Colon (tissue), 2 donors: ENCODE data around the gene SCAND1.
"Not testable (repeated sequence)": the region's sequence is repeated elsewhere in the genome, so short reads cannot be mapped to it uniquely, and the experiment has no call there.

Experiments
- FAIRE-seq: peaks from 2 replicates; lab custom pipeline; 2012; peaks lifted over from hg19 to GRCh38; lab: Jason Lieb, UNC
- donor health status: control.
- donor health status: control.

The SCAND1 gene

DNA sequence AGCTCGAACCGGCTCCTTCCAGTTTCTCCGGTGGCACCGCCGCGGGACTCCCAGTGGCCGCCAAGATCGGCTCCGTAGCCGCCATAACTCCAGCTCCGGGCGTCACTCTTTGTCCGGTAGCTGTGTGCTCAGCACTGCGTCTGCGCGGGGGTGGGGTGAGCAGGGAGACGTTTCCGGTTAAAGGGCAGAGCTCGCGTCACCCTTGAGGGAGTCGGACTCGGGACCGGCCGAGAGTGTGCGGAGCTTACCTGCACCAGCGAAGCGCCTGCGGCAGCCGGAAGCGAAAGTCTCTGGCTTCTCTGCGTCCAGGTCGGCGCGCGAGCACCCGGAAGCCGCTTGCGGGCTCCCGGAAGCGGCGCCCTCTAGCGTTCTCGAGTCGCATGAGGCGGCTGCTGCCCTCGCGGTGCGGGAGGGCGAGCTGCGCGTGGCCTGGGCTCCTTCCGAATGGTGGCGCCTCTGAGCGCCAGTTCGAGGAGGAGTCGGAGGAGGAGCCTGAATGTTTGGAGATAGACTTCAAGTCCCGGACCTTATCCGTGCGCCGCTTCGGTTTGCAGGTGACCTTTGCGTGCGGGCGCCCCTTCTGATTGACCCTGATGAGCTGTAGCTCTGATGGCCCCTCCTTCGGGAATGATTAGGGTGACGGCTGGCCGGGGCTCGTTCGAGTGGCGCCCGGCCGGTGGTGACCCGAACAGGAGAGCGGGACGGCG is at the start of gene SCAND1:
SCAND1 (minus strand) TSS at position 303 of the 707 bp plus-strand sequence; CDS start at position 85, 218 bp downstream.
- no peak for FAIRE-seq

DNA sequence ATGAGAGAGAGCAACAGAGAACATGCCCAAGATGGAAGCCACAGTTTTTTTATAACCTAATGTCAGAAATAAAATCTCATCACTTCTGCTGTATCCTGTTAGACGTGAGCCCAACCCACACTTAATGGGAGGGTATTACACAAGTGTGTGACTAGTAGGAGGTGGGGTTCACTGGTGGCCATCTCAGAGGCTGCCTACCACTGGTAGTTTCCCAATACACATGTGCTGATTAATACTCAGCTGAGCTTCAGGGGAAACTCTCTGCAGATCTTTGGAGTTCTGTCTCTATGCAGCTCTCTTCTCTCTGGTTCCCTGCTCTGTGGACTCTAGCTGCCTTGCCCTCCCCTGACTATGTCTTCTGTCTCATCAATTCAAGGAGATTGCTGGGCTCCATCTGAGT is 49.7 kb upstream of the SCAND1 start:
- no peak for FAIRE-seq

DNA sequence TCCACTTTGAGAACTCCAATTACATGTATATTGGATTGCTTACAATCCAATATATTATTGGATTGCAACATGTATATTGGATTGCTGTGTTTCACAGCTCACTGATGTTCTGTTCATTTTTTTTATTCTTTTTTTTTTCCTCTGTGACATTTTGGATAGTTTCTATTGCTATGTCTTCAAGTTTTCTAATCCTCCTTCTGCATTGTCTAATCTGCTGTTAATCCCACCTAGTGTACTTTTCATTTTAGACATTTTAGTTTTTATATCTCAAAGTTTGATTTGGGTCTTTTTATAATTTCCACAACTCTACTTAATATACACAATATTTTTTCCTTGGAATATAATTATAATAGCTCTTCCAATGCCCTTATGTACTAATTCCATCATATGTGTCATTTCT is 48.6 kb upstream of the SCAND1 start:
- no peak for FAIRE-seq

DNA sequence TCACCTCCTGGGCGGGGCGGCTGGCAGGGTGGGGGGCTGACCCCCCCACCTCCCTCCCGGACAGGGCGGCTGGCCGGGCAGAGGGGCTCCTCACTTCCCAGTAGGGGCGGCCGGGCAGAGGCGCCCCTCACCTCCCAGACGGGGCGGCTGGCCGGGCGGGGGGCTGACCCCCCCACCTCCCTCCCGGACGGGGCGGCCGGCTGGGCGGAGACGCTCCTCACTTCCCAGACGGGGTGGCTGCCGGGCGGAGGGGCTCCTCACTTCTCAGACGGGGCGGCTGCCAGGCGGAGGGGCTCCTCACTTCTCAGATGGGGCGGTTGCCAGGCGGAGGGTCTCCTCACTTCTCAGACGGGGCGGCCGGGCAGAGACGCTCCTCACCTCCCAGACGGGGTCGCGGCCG is 47.0 kb upstream of the SCAND1 start:
- FAIRE-seq, result not testable (repeated sequence)

DNA sequence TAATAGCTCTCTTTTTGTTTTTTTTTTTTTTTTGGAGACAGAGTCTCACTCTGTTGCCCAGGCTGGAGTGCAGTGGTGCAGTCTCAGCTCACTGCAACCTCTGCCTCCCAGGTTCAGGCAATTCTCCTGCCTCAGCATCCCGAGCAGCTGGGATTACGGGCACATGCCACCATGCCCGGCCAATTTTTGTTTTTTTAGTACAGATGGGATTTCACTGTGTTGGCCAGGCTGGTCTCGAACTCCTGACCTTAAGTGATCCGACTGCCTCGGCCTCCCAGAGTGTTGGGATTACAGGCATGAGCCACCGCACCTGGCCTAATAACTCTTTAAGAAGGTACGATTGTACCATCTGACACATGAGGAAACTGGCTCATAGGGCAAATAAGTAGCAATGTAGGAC is 42.2 kb upstream of the SCAND1 start:
- not testable (repeated sequence) for FAIRE-seq

DNA sequence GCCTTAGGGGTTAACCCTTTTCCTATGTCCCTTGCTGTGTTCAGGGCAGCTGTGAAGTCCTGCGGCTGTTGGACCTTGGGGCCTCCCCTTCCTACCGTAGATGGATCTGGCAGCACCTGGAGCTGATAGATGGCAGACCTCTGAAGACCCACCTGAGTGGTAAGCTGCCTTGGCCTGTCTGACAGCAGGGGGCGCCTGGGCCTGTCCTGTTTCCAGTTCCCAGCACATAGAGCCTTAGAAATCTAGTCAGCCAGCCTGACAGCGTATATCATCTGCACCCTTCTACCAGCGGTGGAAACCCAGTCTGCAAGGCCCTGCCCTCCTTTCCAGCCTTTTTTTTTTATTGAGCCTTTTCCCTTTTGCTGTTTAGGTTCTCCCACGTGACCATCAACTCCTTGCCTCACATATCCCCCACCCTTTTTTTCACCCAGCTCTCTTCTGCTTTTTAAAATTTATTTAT is 40.7 kb upstream of the SCAND1 start:
- no peak for FAIRE-seq

DNA sequence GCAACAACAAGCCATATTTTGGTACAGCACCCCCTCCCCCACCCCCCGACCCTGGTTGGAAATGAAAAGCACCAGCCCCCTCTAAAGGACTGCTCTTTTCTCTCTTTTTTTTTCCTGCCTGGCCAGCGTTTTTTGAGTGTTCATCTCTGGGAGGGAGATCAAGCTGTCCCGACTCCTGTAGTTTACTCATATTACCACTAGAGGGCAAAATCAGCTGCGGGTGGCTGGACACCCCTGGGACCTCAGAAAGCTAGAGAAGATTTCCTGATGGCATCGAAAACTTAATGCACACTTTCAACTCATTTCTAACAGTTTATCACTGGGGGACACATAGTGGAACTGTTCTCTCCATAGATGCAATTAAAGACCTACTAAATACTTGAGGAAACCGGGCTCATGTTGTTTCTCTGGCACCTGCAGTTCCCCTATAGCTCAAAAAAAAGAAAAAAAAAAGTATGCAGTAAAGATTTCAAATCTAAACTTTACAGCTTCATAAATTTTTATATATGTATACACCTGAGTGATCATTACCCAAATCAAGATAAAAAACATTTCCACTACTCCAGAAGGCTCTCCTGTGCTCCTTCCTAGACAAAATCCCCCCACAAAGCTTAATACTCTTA is 38.5 kb upstream of the SCAND1 start:
- no peak for FAIRE-seq

DNA sequence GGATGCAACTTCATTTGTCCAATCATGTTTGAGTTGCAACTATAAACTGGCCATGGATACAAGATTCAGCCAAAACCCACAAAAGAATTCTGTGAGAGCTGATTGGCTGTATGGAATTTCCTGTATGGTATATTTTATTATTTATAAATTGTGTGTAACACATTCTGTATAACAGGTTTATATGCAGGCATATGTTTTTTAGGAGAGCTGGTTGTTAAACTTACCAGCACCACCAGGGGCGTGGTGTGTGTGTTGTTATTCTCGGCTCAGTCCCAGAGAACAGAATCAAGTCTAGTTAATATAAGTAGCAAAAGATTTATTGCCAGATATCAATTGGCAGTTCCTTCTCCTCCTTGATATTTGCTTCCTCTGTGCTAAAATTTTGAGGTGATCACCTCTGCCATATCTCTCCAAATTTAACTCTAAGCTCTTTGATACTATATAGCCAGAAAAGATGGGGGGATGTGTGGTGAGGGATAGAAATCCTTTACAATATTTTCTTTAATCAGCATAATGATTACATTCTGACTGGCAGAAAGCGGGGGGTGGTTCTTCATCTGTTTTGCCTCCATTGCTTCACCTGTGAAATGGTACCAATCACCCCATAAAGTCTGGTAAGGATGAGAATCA is 37.0 kb upstream of the SCAND1 start:
- no peak for FAIRE-seq

DNA sequence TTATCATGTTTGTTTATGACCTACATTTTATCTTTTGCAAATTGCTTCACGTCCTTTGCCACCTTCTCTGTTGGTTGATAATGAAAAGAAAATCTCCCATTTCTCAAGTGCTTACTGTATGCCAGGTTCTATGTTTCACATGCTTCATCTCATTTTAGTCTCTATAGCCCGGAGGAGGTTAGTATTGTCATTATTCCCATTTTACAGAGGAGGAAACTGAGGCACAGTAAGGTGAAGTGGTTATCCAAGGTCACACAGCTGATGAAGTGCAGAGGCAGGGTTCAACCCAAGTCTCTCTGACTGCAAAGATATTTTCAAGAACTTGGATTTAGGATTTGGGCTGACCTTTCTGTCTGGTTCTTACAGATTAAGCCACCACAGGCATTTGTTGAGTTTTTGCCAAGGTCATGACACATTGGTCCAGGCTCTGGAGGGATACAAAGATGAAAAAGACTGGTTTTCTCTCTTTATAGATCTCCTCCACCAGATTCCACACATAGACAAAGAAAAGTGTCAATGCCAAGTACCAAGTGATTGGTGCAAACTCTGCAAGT is 34.7 kb upstream of the SCAND1 start:
- no peak for FAIRE-seq

DNA sequence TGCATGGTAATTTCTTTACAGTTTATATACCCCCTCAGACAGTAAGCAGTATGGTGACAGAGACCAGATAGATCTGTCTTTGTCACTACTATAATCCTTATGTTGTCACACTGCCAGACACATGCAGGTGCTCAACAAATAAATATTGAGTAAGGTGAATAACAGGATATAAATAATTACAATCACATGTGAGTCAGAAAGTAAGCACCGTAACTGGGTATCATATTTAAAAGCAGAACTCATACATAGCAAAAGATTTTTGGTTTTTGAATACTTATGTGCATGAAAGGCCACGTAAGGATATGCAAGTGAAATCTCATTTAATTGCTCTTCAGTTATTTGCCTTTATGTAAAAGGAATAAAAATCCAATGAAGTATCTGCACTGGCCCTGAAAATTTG is 31.5 kb upstream of the SCAND1 start:
- FAIRE-seq, result no peak

DNA sequence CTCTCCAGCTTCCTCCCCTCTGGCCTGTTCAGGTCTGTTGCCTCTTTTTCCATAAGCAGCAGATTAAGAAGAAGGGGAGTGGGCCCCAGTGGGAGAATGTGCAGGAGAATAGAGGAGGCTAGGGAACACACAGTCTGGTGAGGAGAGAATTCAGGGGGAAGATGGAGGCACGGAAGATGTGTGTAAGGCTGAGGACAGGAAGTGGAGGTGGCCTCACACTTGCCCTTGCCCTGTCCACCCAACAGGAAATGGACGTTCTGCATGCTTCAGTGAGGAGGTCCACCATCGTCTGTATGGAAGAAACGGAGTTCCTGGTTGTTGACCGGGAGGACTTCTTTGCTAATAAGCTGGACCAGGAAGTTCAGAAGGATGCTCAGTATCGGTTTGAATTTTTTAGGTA is 30.1 kb upstream of the SCAND1 start:
- FAIRE-seq, result no peak

DNA sequence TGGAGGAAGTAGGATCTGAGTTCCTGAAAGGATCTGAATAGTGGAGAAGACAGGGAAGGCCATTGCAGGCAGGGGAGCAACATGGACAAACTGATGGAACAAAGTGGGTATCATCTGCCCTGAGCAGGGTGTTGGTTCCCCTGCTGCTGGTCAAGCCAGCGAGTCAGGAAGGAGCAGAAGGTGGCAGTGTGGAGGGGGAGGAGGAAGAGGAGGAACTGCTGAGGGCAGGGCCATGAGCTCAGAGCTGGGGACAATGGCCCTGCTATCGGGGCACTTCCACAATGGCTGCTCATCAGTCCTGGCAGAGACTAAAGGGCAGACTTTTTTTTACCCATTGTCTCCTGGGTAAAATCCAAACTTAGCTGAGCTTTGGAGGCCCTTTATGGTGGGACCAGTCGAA is 27.7 kb upstream of the SCAND1 start:
- FAIRE-seq, result no peak

DNA sequence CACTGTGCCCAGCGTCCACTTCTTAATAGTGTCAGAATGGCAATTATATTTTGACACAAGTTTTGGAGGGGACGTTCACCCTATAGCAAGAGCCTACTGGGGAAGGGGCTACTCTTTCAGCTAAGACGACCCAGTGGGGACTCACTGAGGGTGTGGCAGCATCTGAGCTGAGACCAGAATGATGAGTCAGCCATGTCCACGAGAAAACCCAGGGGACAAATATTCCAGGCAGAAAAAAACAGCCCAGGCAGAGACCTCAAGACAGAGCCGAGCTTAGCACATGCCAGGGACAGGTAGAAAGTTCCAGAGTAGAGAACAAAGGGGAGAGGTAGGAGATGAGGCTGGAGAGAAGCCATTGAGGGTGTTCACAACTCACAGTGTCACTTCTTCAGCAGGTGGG is 25.2 kb upstream of the SCAND1 start:
- FAIRE-seq, result no peak

DNA sequence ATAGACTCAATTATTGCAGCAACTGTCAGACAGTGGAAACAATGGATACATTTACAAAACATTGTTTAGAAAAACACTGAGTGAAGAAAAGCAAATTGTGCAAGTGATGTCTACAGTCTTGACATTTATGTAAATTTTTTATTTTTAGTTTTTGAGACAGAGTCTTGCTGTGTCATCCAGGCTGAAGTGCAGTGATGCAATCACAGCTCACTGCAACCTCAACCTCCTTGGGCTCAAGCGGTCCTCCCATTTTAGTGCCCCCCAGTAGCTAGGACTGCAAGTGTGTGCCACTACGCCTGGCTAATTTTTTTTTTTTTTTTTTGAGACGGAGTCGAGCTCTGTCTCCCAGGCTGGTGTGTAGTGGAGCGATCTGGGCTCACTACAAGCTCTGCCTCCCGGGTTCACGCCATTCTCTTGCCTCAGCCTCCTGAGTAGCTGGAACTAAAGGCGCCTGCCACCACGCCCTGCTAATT is 23.8 kb upstream of the SCAND1 start:
- FAIRE-seq, result no peak

DNA sequence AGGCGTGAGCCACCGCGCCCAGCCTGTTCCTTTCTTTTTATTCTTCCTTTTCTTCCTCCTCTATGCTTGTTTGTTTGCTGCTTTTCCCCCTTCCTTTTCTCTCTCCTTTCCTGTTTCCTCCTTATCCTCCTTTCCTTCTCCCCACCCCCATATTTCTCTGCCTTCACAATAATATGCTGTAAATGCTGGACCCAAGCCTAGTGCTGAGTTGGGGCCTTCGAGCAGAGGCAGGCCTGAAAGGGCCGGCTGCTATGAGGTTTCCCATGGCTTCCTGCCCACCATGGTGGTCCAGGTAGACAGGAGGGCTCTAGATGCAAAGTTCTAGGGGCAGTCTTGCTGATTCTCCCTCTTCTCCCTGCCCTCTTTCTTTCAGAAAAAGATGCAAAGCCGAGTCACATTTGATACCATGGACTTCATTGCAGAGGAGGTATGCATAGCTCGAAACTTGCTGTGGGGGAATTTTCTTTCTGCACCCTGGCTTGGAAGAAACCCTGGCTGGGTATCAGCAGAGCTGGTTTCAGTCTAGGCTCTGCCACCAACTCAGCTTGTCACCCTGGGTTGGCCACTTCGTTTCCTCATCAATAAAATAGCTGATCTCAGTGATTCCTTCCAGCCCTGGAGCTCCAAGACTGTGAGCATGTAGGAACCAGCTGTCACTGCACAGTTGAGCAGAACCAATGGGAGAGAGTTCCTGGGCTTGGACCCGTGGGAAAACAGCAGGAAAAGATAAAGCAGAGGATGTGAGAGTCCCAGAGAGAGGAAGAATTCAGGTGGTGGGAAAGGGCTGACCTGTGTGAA is 21.5 kb upstream of the SCAND1 start:
- no peak for FAIRE-seq

DNA sequence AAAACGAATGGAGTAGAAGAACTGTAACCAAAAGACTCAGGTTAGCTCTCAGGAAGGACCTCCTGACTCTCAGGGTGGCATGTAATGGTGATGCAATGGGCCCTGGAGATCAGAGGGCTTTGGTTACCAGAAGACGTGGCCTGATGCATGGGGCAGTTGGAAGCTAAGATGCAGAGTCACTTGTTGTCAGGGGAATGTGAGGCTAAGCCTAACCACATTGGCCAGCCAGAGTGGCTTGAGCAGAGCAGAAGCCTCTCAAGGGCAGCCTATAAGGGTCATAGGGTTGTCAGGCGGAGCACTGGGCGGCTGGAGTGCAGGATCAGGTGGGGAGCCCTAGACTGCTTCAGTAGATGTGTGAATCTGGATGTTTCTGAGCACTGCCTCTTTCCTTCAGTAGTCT is 20.0 kb upstream of the SCAND1 start:
- no peak for FAIRE-seq

DNA sequence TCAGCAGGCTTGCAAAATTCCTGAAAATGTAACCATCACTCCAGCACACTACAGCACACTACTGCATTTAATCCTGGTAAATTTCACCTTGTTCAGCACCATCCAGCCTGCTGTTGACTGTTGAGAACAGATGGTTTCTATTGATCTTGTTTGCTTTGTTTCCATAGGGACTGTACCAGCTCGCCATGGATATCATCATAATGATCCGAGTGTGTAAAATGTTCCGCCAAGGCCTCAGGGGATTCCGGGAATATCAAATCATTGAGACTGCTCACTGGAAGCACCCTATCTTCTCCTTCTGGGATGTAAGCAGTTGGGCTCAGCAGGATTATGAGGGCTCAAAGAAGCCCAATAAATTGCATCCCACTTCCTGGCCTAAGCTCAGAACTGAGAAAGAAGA is 18.2 kb upstream of the SCAND1 start:
- no peak for FAIRE-seq

DNA sequence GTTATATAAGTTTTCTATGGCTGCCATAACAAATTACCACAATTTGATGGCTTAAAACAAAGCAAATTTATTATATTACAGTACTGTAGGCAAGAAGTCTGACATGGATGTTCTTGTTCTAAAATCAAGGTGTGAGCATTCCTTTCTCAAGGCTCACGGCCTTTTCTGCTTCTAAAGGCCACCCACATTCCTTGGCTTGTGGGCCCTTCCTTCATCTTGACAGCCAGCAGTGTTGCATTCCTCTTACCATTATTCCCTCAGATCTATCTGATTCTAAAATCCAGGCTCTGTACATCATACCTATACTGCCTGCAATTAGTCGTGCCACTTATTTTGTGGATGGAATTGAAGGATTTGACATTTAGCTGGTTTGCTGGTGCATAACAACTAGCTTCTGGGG is 17.7 kb upstream of the SCAND1 start:
- no peak for FAIRE-seq

DNA sequence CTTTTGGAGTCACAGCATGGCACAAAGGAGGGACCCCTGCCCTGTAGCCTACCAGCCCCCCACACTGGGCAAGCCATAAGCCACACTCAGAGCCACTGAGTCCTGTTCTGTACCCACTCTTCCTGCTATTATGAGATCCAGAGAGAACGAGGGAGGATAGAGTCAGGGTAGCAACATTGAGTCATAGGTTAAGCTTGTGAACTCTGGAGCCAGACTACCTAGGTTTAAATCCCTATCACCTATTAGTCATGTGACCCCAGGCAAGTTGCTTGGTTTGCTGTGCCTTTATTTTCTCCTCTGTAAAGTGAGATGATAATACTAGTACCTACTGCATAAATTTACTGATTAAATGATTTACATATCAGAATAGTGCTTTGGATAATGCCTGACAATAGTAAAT is 14.6 kb upstream of the SCAND1 start:
- FAIRE-seq, result no peak

DNA sequence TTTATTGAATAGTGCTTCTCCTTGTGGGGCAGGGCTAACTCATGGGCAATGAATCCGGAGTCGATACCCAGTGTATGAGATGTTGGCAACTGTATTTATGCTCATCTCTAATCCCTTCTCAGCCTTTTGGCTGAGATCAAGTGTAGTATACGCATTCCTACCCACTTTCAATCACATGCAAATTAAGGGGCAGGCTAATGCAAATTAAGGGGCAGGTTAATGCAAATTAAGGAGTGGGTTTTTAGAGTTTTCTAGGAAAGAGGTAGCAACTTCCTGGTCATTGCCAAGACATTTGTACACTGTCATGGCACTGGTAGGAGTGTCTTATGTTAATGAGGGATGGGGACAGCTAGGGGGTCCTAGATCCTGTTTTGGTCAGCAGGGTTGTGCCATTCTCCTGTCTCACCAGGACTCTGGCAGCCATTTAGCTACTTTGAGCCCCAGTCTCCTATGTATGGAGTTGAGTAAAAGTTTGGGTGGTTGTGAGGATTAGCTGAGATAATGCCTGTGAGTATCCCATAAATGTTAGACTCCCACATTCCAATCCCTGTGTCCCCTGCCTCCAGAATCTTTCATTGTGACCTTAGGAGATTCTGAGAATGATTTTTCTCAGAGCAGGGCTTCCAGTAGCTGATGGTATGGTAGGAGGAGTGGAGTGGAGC is 13.8 kb upstream of the SCAND1 start, which contains the start of gene CNBD2:
CNBD2 (plus strand) TSS at position 612 of the 662 bp plus-strand sequence. CDS start 173 bp downstream, outside the sequence.
- FAIRE-seq, result no peak

DNA sequence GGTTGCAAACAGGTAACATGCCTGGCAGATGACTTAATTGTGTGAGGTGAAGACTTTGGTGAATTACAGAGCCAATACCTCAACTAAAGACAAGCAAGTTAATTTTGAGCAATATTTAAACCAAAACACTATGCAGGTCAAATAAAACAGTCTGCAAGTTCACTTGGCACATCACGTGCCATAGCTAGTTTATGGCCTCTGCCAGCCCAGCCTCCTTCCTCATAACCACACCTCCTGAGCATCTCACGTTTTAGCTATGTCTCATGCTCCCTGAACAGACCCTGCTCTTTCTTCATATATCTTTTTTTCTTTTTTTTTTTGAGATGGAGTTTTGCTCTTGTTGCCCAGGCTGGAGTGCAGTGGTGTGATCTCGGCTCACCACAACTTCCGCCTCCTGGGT is 9.6 kb upstream of the SCAND1 start:
- no peak for FAIRE-seq

DNA sequence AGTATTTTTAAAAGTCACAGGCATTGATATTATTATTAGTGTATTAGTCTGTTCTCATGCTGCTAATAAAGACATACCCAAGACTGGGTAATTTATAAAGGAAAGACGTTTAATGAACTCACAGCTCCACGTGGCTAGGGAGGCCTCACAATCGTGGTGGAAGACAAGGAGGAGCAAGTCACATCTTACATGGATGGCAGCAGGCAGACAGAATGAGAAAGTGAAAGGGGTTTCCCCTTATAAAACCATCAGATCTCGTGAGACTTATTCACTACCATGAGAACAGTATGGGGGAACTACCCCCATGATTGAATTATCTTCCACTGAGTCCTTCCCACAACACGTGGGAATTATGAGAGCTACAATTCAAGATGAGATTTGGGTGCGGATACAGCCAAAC is 5.0 kb upstream of the SCAND1 start:
- not testable (repeated sequence) for FAIRE-seq
